Measurements from ENCODE around the gene ATP10A.
A peak's percentile ranks its signal among the peaks of the same experiment; 100 is the strongest.
"Not testable (repeated sequence)": the region's sequence is repeated elsewhere in the genome, so short reads cannot be mapped to it uniquely, and the experiment has no call there.

ATP10A gene

GRCh38 chr15:25880877-25881276 lies 17.8 kb upstream of the ATP10A start:
- not testable (repeated sequence) for DNase-seq

- no peak for DNase-seq
These were observed 17.3 kb upstream of the ATP10A start for GRCh38 chr15:25880411-25880810.

GRCh38 chr15:25879438-25879837 lies 16.3 kb upstream of the ATP10A start:
- DNase-seq = no peak

- DNase-seq = no peak
These were observed 14.6 kb upstream of the ATP10A start for GRCh38 chr15:25877681-25878080.

GRCh38 chr15:25876231-25877140 lies 13.4 kb upstream of the ATP10A start:
- DNase-seq = no peak

GRCh38 chr15:25875566-25875965 lies 12.4 kb upstream of the ATP10A start:
- DNase-seq = no peak

GRCh38 chr15:25874379-25874778 lies 11.3 kb upstream of the ATP10A start:
- no peak for DNase-seq

- no peak for DNase-seq
These were observed 8.3 kb upstream of the ATP10A start for GRCh38 chr15:25871403-25871802.

- DNase-seq = no peak
These were observed 7.8 kb upstream of the ATP10A start for GRCh38 chr15:25870938-25871337.

GRCh38 chr15:25869701-25870100 lies 6.6 kb upstream of the ATP10A start:
- DNase-seq = no peak

- DNase-seq = no peak
These were observed 3.7 kb upstream of the ATP10A start for GRCh38 chr15:25866874-25867273.

GRCh38 chr15:25866251-25866650 lies 3.1 kb upstream of the ATP10A start:
- no peak for DNase-seq

- DNase-seq = no peak
These were observed 1.8 kb upstream of the ATP10A start for GRCh38 chr15:25864966-25865365.

GRCh38 chr15:25863968-25864580 lies 947 bp upstream of the ATP10A start:
- DNase-seq = no peak

GRCh38 chr15:25862472-25863110 lies 536 bp downstream of the ATP10A start:
- peak; percentile 54 for DNase-seq

- DNase-seq = peak; percentile 14
These were observed 1.1 kb downstream of the ATP10A start for GRCh38 chr15:25862071-25862471.

- DNase-seq = peak; percentile 22
These were observed 2.0 kb downstream of the ATP10A start for GRCh38 chr15:25860885-25861866.

- DNase-seq = peak; percentile 44
These were observed 3.1 kb downstream of the ATP10A start for GRCh38 chr15:25859838-25860645.

- DNase-seq = no peak
These were observed 4.0 kb downstream of the ATP10A start for GRCh38 chr15:25858952-25859760.

- peak; percentile 47 for DNase-seq
These were observed 7.1 kb downstream of the ATP10A start for GRCh38 chr15:25856059-25856458.

Data from stimulated activated CD4-positive, alpha-beta T cell treated with anti-CD3 and anti-CD28 coated beads, Interleukin-4, amount 100 ng/mL, for 24 hours (primary cell).